ENCODE data around the gene NADSYN1.
"Not testable (repeated sequence)": the region's sequence is repeated elsewhere in the genome, so short reads cannot be mapped to it uniquely, and the experiment has no call there.

Gene NADSYN1

DNA sequence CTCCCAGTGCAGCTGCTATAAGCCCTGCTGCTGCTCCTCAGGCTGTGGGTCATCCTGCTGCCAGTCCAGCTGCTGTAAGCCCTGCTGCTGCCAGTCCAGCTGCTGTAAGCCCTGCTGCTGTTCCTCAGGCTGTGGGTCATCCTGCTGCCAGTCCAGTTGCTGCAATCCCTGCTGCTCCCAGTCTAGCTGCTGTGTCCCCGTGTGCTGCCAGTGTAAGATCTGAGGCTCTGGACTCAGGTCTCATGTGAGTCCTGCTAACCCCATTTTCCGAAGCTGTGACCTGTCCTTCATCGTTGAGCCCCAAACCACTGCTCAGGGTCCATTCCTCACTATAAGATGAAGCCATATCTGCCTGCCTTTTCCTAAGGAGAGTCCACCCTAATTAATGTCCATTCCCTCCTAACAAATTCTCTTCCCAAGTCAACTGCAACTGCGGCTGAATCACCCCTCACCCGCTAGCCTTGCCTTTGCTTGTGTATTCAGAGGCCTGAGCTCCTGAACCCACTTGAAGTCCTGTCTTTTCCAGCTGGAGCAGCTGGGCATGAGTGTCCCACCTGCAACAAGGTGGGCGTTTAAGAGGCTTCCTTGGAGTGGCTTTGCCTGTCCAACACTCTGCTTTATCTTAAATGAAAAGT, 74.7 kb downstream of the NADSYN1 start:
- no peak for DNase-seq

DNA sequence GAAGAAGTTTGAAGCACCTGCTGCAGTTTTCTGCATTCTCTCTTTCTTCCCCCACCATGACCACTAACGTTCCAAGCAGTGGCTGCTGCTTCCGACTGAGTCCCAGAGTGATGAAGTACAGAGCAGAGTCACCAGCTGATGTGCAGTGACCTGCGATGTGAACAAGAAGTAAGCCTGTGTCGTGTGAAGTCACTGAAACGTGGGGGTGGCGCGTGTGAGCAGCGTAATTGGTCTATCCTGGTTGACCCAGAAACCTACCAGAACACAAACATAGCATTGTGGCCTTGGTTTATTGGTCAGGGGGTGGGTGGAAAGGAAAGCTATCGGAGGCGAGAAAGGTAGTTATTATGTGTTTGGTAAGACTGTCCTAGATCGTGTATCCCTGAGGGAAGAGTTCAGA, 77.6 kb downstream of the NADSYN1 start:
- no peak for DNase-seq

DNA sequence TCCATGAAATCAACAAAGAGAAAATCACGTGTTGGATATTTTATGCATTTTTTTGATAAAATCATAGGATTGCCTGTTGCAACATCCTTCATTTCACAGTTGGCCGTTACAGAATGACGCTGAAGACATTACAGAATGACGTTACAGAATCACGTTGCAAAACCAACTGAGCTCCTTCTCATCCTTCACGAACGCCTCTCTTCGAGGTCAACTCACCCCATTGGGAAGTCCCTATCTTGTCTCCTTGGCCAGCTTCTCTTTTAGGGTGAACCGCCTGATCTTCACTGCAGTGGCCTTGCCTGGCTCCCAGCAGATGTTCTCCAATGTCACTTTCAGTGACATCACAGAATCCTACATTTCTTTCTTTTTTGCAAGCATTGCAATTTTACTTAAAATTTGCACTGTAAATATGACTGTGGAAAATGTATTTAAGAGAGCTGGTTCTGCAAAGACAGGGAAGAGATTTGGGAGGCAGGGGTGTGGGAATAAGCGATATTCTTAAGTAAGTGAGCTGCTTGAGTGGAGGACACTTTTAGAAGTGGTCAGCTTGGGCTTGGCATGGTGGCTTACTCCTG, 79.1 kb downstream of the NADSYN1 start:
- no peak for DNase-seq

DNA sequence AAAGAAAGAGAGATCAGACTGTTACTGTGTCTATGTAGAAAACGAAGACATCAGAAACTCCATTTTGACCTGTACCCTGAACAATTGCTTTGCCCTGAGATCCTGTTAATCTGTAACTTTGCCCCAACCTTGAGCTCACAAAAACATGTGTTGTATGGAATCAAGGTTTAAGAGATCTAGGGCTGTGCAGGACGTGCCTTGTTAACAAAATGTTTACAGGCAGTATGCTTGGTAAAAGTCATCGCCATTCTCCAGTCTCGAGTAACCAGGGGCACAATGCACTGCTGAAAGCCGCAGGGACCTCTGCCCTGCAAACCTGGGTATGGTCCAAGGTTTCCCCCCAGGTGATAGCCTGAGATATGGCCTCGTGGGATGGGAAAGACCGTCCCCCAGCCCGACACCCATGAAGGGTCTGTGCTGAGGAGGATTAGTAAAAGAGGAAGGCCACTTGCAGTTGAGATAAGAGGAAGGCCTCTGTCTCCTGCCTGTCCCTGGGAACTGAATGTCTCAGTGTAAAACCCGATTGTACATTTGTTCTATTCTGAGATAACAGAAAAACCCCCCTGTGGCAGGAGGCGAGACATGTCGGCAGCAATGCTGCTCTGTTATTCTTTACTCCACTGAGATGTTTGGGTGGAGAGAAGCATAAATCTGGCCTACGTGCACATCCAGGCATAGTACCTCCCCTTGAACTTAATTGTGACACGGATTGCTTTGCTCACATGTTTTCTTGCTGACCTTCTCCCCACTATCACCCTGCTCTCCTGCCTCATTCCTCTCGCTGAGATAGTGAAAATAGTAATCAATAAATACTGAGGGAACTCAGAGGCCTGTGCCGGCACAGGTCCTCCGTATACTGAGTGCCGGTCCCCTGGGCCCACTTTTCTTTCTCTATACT, 82.0 kb downstream of the NADSYN1 start:
- DNase-seq = not testable (repeated sequence)

DNA sequence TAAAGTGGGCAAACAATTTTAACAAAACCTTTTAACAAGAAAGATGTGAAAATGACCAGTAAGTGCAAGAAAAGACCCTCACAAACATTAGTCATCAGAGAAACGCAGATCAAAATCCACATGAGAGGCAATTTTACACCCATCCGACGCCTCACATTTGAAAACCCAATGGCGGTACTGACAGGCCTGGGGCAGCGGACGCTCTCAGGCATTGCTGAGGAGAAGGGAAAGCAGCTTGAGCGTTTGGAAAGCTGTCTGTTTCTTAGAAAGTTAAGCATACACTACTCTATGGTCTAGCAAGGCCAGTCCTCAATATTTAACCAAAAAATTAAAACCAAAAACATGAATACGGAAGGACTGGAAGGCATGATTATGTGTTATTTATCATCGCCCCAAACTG, 82.8 kb downstream of the NADSYN1 start:
- no peak for DNase-seq

DNA sequence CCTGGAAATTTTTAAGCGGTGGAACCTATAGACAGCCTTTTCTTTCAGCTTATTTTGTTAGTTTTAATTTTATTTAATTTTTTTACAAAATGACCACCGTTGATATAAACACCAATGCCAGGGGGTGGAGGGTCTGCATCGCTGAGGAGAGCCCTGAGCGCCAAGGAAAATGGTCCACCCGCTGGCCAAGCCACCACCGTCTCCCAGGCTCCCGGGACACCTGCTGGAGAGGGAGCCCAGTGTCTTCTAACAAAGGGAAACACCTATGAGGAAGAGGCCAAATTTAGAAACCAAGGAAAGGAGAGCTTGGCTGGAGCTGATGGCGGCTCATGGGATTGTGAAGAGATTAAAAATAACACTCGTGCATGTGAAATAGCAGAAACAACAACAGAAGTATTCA, 84.5 kb downstream of the NADSYN1 start:
- DNase-seq = no peak

DNA sequence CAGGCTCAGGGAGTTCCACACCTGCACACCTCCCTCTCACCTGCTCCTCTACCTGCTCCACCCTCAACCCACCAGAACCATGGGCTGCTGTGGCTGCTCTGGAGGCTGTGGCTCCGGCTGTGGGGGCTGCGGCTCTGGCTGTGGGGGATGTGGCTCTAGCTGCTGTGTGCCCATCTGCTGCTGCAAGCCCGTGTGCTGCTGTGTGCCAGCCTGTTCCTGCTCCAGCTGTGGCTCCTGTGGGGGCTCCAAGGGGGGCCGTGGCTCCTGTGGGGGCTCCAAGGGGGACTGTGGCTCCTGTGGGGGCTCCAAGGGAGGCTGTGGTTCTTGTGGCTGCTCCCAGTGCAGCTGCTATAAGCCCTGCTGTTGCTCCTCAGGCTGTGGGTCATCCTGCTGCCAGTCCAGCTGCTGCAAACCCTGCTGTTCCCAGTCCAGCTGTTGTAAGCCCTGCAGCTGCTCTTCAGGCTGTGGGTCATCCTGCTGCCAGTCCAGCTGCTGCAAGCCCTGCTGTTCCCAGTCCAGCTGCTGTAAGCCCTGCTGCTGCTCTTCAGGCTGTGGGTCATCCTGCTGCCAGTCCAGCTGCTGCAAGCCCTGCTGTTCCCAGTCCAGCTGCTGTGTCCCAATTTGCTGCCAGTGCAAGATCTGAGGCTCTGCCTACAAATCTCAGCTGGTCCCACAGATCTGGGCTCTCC, 85.1 kb downstream of the NADSYN1 start, which contains the start of gene KRTAP5-8:
TSS of gene KRTAP5-8 (plus strand) at position 49 of the 689 bp plus-strand sequence. CDS start at position 80, 31 bp downstream.
- not testable (repeated sequence) for DNase-seq

DNA sequence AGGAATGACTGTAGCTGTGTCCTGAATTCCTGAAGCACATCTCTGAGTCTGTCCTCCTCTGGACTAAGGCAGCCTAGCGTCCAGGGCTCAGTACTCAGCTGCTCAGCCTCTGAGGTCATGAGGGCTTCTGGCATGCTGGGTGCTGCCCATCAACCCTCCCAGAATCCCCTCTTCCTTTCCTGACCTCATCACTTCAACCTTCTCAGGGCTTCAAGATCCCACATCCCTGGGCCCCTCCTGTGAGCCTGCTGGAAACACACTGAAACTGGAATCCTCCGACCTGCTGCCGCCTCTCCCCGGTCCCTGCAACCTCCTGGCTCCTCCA, 85.6 kb downstream of the NADSYN1 start:
- no peak for DNase-seq

DNA sequence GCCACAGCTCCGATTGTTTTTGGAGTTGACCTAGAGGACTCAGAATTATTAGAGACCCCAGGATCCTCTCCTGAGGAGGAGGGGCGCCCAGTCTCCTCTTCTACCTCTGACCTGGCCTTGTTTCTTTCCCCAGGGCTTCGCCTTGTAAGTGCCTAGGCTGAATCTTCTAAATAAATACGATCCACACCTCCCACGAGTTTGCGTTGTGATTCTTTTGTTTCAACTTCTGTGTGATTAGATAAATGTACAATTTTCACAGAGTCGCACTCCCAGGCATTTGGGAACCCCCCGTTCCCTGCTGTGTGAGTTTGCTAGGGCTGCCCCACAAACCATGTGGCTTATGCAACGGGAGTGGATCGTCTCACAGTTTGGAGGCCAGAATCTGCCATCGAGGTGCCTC, 86.0 kb downstream of the NADSYN1 start:
- no peak for DNase-seq

DNA sequence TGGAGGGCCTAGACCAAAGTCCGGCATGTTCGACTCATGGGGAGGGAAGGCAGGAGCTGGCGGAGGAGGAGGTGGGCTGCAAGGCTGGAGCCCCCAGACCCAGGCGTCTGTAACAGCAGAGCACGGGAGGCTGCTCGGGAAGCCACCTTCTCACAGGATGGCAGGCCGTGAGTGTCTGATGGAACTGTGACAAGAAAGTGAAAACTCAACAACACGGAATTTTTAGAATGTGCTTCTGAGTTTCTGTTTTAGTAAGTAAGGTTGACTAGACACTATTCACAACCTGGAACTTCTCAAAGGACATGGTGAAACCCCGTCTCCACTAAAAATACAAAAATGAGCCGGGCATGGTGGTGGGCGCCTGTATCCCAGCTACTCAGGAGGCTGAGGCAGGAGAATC, 87.0 kb downstream of the NADSYN1 start:
- not testable (repeated sequence) for DNase-seq

DNA sequence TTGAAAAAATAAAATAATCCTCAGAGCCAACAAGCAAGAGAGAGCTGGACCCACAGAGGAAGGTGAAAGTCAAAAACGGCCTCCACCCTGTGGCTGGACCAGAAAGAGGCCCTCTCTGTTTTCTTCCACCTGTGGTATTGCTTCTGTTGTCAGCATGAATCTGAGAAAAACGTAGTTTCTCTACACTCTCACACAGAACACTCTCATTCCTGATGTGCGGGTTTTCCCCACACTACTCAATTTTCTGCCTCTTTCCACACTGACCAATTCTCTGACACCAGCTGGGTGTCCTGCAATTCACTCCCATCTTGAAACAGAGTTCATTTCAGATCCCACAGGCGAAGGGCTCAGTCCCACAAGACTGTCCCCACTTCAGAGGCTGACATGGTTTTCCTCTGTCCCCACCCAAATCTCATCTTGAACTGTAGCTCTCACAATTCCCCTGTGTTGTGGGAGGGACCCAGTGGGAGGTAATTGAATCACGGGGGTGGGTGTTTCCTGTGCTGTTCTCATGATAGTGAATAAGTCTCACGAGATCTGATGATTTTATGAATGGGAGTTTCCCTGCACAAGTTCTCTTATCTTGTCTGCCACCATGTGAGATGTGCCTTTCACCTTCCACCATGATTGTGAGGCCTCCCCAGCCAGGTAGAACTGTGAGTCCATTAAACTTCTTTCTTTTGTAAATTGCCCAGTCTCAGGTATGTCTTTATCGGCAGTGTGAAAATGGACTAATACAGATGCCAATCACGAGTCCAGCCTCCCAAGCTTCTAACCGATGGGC, 87.7 kb downstream of the NADSYN1 start:
- DNase-seq = not testable (repeated sequence)

DNA sequence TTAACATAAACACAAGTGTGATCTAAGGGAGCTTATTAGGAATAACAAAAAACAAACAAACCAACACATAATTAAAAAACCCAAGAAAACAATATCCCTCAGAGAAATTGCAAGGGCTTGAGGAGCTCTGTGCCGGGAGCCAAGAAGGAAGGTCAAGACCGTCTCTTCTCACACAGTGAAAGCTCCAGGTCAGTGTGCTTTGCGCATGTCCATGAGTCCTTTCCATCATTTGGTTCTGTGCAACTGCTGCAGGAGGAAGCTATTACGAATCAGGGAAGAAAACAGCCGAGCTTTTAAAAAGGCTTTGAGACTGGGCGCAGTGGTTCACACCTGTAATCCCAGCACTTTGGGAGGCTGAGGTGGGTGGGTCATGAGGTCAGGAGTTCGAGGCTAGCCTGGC, 89.4 kb downstream of the NADSYN1 start:
- no peak for DNase-seq

DNA sequence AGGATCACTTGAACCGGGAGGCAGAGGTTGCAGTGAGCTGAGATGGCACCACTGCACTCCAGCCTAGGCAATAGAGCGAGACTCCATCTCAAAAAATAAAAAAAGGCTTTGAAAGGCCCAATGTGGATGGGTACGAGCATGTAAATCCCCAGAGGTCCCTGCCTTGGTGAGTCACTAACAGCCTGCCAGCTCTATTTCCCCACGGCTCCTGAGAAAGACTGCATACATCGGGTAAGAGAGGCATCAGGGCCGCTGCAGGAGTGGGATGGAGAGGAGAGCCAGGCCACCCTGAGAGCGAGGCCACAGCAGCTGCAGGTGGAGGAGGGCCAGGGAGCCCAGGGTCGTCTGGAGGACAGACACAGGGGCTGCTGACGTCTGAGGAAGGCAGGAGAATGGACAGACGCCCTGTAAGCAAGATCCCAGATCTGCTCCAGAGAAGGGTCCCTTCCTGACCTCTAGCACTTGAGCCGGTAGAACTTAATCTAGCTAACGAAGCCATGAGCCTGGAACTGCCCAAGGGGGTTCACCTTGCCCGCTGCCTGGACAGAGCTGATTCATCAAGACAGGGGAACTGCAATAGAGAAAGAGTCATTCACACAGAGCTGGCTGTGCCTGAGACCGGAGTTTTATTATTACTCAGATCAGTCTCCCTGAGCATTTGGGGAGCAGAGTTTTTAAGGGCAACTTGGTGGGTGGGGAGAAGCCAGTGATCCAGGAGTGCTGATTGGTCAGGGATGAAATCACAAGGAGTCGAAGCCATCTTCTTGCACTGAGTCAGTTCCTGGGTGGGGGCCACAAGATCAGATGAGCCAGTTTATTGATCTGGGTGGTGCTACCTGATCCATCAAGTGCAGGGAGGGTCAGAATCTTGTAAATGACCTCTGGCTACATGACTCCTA, 90.1 kb downstream of the NADSYN1 start:
- no peak for DNase-seq

DNA sequence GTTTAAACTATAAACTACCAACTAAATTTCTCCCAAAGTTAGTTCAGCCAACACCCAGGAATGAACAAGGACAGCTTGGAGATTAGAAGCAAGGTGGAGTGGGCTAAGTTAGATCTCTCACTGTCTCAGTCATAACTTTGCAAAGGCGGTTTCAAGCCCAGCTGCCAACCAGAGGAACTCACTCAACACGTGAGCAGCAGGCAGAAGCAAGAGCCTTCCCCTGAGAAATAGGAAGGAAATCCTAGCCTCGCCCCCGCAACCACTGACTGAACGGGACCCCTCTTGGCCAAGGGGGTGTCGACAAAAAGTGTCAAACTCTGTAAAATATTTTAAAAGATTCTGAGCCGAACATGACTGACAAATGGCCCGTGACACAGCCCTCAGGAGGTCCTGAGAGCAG, 90.9 kb downstream of the NADSYN1 start:
- DNase-seq = no peak

DNA sequence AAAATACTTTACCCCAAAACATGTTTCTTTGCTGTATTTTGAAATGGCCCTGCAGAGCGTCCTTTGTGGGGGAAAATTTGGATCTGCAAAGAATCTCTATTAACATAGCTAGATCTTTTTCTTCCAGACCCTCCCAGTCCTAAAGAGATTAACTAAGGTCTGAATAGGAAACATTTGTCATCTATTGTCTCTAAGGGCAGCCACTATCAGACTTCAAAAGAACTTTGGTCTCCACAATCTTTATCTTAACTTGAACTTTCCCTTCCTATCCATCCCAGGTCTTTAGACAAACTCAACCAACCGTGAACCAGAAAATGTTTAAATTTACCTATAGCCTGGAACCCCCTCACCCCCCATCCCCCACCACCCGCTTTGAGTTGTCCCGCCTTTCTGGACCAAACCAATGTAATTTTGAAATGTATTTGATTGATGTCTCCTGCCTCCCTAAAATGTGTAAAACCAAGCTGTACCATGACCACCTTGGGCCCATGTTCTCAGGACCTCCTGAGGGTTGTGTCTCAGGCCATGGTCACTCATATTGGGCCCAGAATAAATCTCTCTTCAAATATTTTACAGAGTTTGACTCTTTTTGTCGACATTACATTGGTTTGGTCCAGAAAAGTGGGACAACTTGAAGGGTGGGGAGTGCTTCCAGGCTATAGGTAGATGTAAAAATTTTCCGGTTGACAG, 91.7 kb downstream of the NADSYN1 start:
- DNase-seq = no peak

DNA sequence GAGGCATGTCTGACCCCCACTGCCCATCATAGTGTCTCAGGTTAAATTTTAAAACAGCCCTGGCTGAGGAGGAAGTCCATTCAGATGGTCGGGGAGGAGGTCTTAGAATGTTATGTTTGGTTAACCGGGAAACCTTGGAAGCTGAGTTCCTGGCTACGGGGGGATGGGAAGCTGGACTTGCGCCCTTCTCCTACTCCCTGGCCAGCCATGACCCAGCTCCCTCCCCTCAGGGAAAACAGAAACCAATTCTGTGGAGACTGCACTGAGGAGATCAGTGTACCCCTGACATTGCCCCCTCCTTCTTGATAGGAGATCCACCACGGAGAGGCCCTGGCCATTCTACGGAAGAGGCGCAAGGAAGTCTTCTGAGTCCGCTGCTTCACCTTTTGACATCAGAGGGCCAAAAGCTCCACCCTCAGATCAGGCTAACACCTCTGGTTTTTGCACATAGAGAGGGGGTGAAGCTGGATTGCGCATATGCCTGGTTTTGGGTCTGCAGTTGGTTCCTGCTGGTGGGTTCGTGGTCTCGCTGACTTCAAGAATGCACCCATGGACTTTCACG, 92.5 kb downstream of the NADSYN1 start:
- no peak for DNase-seq

DNA sequence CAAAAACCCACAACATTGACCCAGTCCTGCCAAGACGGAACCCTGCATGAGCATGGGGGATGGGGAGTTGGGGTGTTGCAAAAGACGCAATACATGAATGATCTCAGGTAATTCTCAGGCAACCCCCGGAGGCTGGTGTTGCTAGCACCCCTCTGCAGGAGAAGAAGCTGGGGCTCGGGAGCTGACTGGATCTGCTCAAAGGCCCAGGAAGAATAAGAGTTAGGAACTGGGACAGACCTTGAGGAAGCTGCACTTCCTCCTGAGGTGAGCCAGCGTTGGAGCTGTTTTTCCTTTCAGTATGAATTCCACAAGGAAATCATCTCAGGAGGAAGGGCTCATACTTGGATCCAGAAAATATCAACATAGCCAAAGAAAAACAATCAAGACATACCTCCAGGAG, 95.1 kb downstream of the NADSYN1 start, which contains the start of gene KRTAP5-9:
TSS of gene KRTAP5-9 (plus strand) at position 301 of the 400 bp plus-strand sequence. CDS start 238 bp downstream, outside the sequence.
- DNase-seq = no peak

DNA sequence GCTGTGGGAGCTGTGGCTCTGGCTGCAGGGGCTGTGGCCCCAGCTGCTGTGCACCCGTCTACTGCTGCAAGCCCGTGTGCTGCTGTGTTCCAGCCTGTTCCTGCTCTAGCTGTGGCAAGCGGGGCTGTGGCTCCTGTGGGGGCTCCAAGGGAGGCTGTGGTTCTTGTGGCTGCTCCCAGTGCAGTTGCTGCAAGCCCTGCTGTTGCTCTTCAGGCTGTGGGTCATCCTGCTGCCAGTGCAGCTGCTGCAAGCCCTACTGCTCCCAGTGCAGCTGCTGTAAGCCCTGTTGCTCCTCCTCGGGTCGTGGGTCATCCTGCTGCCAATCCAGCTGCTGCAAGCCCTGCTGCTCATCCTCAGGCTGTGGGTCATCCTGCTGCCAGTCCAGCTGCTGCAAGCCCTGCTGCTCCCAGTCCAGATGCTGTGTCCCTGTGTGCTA, 95.7 kb downstream of the NADSYN1 start:
- no peak for DNase-seq

Data from NCI-H146 (cell line).